H1 (cell line): ENCODE results near the gene ARPC4. TPM values are rescaled to one million over a fixed set of nuclear protein-coding genes. Genes with fewer than 3 reads are reported as not detected.

Experiments used
- BRCA1 ChIP-seq: IDR thresholded peaks from 2 replicates; pipeline ENCODE4 v1.6.1; 2012; ENCODE audit warnings: low read depth, low read length, improper control_type of control experiment
- CBX8 ChIP-seq: fragments of 300-800, 300-1000 bp; sonication (generic); IDR thresholded peaks from 2 replicates; pipeline ENCODE4 v1.7.1; 2016; ENCODE audit warnings: low read depth, low read length, borderline replicate concordance
- POLR2A ChIP-seq, 2 experiments: IDR thresholded peaks; 1 replicate in 1 of 2; 2 replicates in 1 of 2; pipeline ENCODE4 v1.6.1; 2011; ENCODE audit warnings: low read depth in 2 of 2, low read length in 2 of 2, mild to moderate bottlenecking in 2 of 2; ENCODE audit errors: control extremely low read depth in 1 of 2
- RAD21 ChIP-seq, 2 experiments: IDR thresholded peaks in 1 of 2; conservative IDR thresholded peaks in 1 of 2; 2 replicates each; pipeline ENCODE4 v1.6.1; 2011; ENCODE audit warnings: low read depth in 2 of 2, low read length in 2 of 2, improper control_type of control experiment in 1 of 2, inconsistent platforms in 1 of 2, mild to moderate bottlenecking in 1 of 2, moderate library complexity in 1 of 2
- RFX5 ChIP-seq: IDR thresholded peaks from 2 replicates; pipeline ENCODE4 v1.6.1; 2011; ENCODE audit warnings: low read depth, low read length, improper control_type of control experiment, borderline replicate concordance
- TCF12 ChIP-seq: IDR thresholded peaks from 2 replicates; pipeline ENCODE4 v1.6.1; 2011; ENCODE audit warnings: low read depth, mild to moderate bottlenecking, low read length
- TEAD4 ChIP-seq: IDR thresholded peaks from 2 replicates; pipeline ENCODE4 v1.6.1; 2012; ENCODE audit warnings: low read depth, low read length, inconsistent platforms, mixed read lengths
- polyA plus RNA-seq, 7 experiments: library from polyadenylated mRNA; depleted of rRNA in 3 of 7; stranded (reverse) in 5 of 7; unstranded in 2 of 7; fragments of >200 nt in 5 of 7; fragments of 200-250 nt in 2 of 7; gene quantifications; 1 replicate in 5 of 7; 2 replicates in 1 of 7; 4 replicates in 1 of 7; pipeline versions ENCODE4 v1.2.1 to v1.2.3, GENCODE V29; 2011 to 2013; ENCODE audit warnings: missing spikeins in 2 of 7, mixed read lengths in 2 of 7
- total RNA-seq: library from RNA; stranded (reverse); fragmentation: NEBNext Ultra II Directional; extraction: Animal tissue kit (Norgen Biotek cat#: 25700); gene quantifications from 2 replicates; pipeline ENCODE4 v1.2.1, GENCODE V29; 2021

ARPC4 gene
- total and polyA plus RNA-seq, 2 of the 8 experiments (the other 6 are each of a cell fraction or from before 2014, with no cell fraction given): 138 to 154 TPM

- TF ChIP-seq BRCA1 (no peak), POLR2A (IDR thresholded peaks at IDR 0.05; ENCODE audit: control extremely low read depth in 1 of 2, low read depth in 2 of 2, low read length in 2 of 2) (no peak), TCF12 (no peak), RFX5 (no peak), RAD21 (IDR thresholded peaks at IDR 0.05 in 1 of 2, conservative IDR thresholded peaks at IDR 0.05 in 1 of 2; ENCODE audit: low read depth in 2 of 2, low read length in 2 of 2) (no peak), TEAD4 (no peak), CBX8 (no peak)
- TF ChIP-seq, all 59 proteins: peak for 0
Observed at GRCh38 chr3:9779075-9779593, 13.7 kb upstream of the ARPC4 start (continued).
